ENCODE results near the gene GYPA. TPM values are rescaled to one million over a fixed set of nuclear protein-coding genes. Genes with fewer than 3 reads are reported as not detected.
"Not testable (repeated sequence)": the region's sequence is repeated elsewhere in the genome, so short reads cannot be mapped to it uniquely, and the experiment has no call there.

GYPA gene
- total RNA-seq, 1 donor from 2014 or later = not detected

- intact Hi-C loops (cut with DNase I) = not testable (repeated sequence)
Observed at GRCh38 chr4:144130167-144130566, 10.4 kb downstream of the GYPA start.

GRCh38 chr4:144129336-144129875 lies 11.1 kb downstream of the GYPA start:
- H3K27me3 ChIP-seq; DNase-seq (ENCODE audit: extremely low spot score in 2 of 2); H3K4me3 ChIP-seq; H3K36me3 ChIP-seq; H3K9me3 ChIP-seq; H3K4me1 ChIP-seq; intact Hi-C loops (cut with DNase I); H3K27ac ChIP-seq: not testable (repeated sequence)

More at GRCh38 chr4:144130167-144130566, 10.4 kb downstream of the GYPA start:
- not testable (repeated sequence) for H3K4me1 ChIP-seq; H3K36me3 ChIP-seq; H3K27ac ChIP-seq; DNase-seq (ENCODE audit: extremely low spot score in 2 of 2); H3K4me3 ChIP-seq; H3K27me3 ChIP-seq; H3K9me3 ChIP-seq

GRCh38 chr4:144128709-144129320 lies 11.7 kb downstream of the GYPA start:
- H3K27me3 ChIP-seq; H3K4me1 ChIP-seq; H3K27ac ChIP-seq; intact Hi-C loops (cut with DNase I); H3K36me3 ChIP-seq; H3K9me3 ChIP-seq; DNase-seq (ENCODE audit: extremely low spot score in 2 of 2); H3K4me3 ChIP-seq: not testable (repeated sequence)

- H3K27ac ChIP-seq; H3K4me1 ChIP-seq; H3K36me3 ChIP-seq; DNase-seq (ENCODE audit: extremely low spot score in 2 of 2); H3K4me3 ChIP-seq; intact Hi-C loops (cut with DNase I); H3K27me3 ChIP-seq; H3K9me3 ChIP-seq: not testable (repeated sequence)
Observed at GRCh38 chr4:144125109-144125508, 15.4 kb downstream of the GYPA start.

DNA sequence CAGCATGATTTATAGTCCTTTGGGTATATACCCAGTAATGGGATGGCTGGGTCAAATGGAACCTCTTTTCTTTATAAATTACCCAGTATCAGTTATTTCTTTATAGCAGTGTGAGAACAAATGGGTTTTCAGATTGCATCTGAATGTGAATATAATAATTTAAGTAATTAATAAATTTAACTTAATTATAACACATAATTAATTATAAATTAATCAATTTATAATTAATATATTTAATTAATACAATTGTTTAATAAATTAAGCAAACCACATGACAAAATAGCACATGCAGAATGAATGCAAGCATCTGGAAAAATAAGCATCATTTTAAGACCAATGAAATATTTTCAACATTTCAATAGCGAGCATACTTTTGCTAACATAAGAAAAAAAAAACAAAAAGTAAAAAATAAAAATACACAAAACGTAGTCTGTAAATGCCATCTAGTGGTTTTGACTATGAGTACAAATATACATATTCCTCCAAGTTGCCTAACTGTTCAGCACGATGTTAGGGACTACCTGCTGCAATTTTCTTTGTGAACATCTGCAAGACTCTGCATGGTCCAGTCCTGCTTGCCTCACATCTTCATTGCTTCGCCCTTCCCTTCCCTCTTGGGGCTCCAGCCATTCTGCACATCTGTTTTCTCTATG lies 16.4 kb downstream of the GYPA start:
- H3K27ac ChIP-seq; H3K4me1 ChIP-seq; DNase-seq (ENCODE audit: extremely low spot score in 2 of 2); H3K27me3 ChIP-seq; H3K36me3 ChIP-seq; H3K9me3 ChIP-seq; H3K4me3 ChIP-seq; intact Hi-C loops (cut with DNase I): not testable (repeated sequence)

DNA sequence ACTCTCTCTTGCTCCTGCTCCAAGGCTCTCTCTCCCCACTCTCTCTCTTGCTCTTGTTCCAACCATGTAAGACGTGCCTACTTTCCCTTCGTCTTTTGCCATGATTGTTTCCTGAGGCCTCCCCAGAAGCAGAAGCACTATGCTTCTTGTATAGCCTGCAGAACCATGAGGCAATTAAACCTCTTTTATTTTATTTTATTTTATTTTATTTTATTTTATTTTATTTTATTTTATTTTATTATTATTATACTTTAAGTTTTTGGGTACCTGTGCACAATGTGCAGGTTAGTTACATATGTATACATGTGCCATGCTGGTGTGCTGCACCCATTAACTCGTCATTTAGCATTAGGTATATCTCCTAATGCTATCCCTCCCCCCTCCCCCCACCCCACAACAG lies 17.2 kb downstream of the GYPA start:
- H3K4me3 ChIP-seq; H3K36me3 ChIP-seq; H3K4me1 ChIP-seq; H3K9me3 ChIP-seq; H3K27me3 ChIP-seq; DNase-seq (ENCODE audit: extremely low spot score in 2 of 2); intact Hi-C loops (cut with DNase I); H3K27ac ChIP-seq: not testable (repeated sequence)

DNA sequence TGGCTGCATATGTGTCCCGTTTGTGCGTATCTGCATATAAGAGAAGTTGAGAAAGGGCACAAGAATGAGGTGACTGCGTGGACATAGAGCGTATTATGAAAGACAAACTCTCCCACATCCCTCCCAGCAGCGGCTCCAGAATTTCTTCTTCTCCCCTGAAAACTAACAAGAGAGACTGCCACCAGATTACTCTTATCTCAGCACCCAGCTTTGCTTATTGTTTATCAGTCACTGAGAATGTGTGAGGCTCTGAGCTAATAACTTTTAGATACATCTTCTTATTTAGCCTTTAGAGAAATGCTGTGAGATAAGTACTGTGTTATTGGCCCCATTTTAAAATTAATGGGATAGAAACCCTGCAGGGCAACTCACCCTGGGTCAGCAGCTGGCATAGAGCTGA lies 20.8 kb downstream of the GYPA start:
- DNase-seq (ENCODE audit: extremely low spot score in 2 of 2); H3K27ac ChIP-seq; H3K4me1 ChIP-seq; H3K27me3 ChIP-seq; H3K4me3 ChIP-seq; H3K36me3 ChIP-seq; H3K9me3 ChIP-seq; intact Hi-C loops (cut with DNase I): not testable (repeated sequence)

GRCh38 chr4:144115519-144115918 lies 25.0 kb downstream of the GYPA start:
- Histone ChIP-seq H3K4me1 (no peaks in the 10 kb centered on the region), H3K9me3 (no peaks in the 10 kb centered on the region), H3K4me3 (no peak overlapping the region), H3K36me3 (no peaks in the 10 kb centered on the region), H3K27ac (no peak overlapping the region), H3K27me3 (no peaks in the 10 kb centered on the region)
- TF ChIP-seq POLR2AphosphoS5 (IDR thresholded peaks at IDR 0.05; ENCODE audit: insufficient read depth in 1 of 2, low read depth in 1 of 2) (no peak), POLR2A (IDR thresholded peaks at IDR 0.05) (no peak)
- TF ChIP-seq, protein P1, sequence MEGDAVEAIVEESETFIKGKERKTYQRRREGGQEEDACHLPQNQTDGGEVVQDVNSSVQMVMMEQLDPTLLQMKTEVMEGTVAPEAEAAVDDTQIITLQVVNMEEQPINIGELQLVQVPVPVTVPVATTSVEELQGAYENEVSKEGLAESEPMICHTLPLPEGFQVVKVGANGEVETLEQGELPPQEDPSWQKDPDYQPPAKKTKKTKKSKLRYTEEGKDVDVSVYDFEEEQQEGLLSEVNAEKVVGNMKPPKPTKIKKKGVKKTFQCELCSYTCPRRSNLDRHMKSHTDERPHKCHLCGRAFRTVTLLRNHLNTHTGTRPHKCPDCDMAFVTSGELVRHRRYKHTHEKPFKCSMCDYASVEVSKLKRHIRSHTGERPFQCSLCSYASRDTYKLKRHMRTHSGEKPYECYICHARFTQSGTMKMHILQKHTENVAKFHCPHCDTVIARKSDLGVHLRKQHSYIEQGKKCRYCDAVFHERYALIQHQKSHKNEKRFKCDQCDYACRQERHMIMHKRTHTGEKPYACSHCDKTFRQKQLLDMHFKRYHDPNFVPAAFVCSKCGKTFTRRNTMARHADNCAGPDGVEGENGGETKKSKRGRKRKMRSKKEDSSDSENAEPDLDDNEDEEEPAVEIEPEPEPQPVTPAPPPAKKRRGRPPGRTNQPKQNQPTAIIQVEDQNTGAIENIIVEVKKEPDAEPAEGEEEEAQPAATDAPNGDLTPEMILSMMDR (IDR thresholded peaks at IDR 0.05) = no peak
- intact Hi-C loops (cut with DNase I) = no loop called here
- DNase-seq (ENCODE audit: extremely low spot score in 2 of 2) = no peak

GRCh38 chr4:144113546-144113945 lies 27.0 kb downstream of the GYPA start:
- H3K4me3 ChIP-seq = no peak overlapping the region
- no peaks in the 10 kb centered on the region for H3K9me3 ChIP-seq
- no peak overlapping the region for H3K27ac ChIP-seq
- intact Hi-C loops (cut with DNase I) = no loop called here
- H3K27me3 ChIP-seq = no peaks in the 10 kb centered on the region
- TF ChIP-seq POLR2A (IDR thresholded peaks at IDR 0.05) = no peak
- TF ChIP-seq, protein P1 (IDR thresholded peaks at IDR 0.05) = no peak
- no peak for TF ChIP-seq POLR2AphosphoS5 (IDR thresholded peaks at IDR 0.05; ENCODE audit: insufficient read depth in 1 of 2, low read depth in 1 of 2)
- H3K36me3 ChIP-seq = no peaks in the 10 kb centered on the region
- no peak for DNase-seq (ENCODE audit: extremely low spot score in 2 of 2)
- H3K4me1 ChIP-seq = no peaks in the 10 kb centered on the region
